Stimulated activated CD4-positive, alpha-beta T cell treated with anti-CD3 and anti-CD28 coated beads, Interleukin-1b, Interleukin-23, amount 100 ng/mL, for 1 hour (primary cell): ENCODE measurements around the gene NXN.
"Not testable (repeated sequence)": the region's sequence is repeated elsewhere in the genome, so short reads cannot be mapped to it uniquely, and the experiment has no call there.

ENCODE experiments used
- DNase-seq, 2 donors: peaks; one replicate each; pipeline ENCODE4 v3.0.0-alpha.2; 2020; ENCODE audit warnings: low read depth in 2 of 2

NXN gene

GRCh38 chr17:979212-979538 is 401 bp downstream of the NXN start:
- no peak for DNase-seq

GRCh38 chr17:978103-979093 is 1.2 kb downstream of the NXN start:
- no peak for DNase-seq

GRCh38 chr17:977166-977565 is 2.4 kb downstream of the NXN start:
- no peak for DNase-seq

- no peak for DNase-seq
Observed at GRCh38 chr17:976312-976711, 3.3 kb downstream of the NXN start.

GRCh38 chr17:975371-975915 is 4.1 kb downstream of the NXN start:
- DNase-seq: no peak

GRCh38 chr17:974778-975177 is 4.8 kb downstream of the NXN start:
- DNase-seq: not testable (repeated sequence)

GRCh38 chr17:973053-973452 is 6.5 kb downstream of the NXN start:
- no peak for DNase-seq

- not testable (repeated sequence) for DNase-seq
Observed at GRCh38 chr17:971861-972260, 7.7 kb downstream of the NXN start.

GRCh38 chr17:970364-970763 is 9.2 kb downstream of the NXN start:
- no peak for DNase-seq

- DNase-seq: no peak
Observed at GRCh38 chr17:969811-970355, 9.7 kb downstream of the NXN start.

GRCh38 chr17:968812-969730 is 10.5 kb downstream of the NXN start:
- no peak for DNase-seq

- DNase-seq: no peak
Observed at GRCh38 chr17:967122-967521, 12.5 kb downstream of the NXN start.

- no peak for DNase-seq
Observed at GRCh38 chr17:965311-965989, 14.1 kb downstream of the NXN start.

- no peak for DNase-seq
Observed at GRCh38 chr17:964876-965275, 14.7 kb downstream of the NXN start.

GRCh38 chr17:962670-963069 is 16.9 kb downstream of the NXN start:
- no peak for DNase-seq

- DNase-seq: no peak
Observed at GRCh38 chr17:962166-962565, 17.4 kb downstream of the NXN start.

GRCh38 chr17:958712-959451 is 20.7 kb downstream of the NXN start:
- DNase-seq: no peak

GRCh38 chr17:957856-958421 is 21.6 kb downstream of the NXN start:
- no peak for DNase-seq

- no peak for DNase-seq
Observed at GRCh38 chr17:956905-957304, 22.7 kb downstream of the NXN start.

- DNase-seq: no peak
Observed at GRCh38 chr17:954431-955164, 25.0 kb downstream of the NXN start.
